ENCODE results near the gene DDIT3. TPM values are rescaled to one million over a fixed set of nuclear protein-coding genes. Genes with fewer than 3 reads are reported as not detected.

Gene DDIT3
- total RNA-seq, 1 experiment from 2014 or later, result 14.1 TPM

- H3K4me3 Mint-ChIP-seq, result no peak overlapping the region
These were observed 53.0 kb downstream of the DDIT3 start for GRCh38 chr12:57467212-57467874.

More at GRCh38 chr12:57467212-57467874, 53.0 kb downstream of the DDIT3 start:
- no peak overlapping the region for H2BK12ac ChIP-seq (ENCODE audit: insufficient read length, low read depth, low read length)
- no peak overlapping the region for H2AK5ac ChIP-seq (ENCODE audit: insufficient read length, low read length)
- H3K4me1 ChIP-seq (ENCODE audit: insufficient read depth, low read length), result no peaks in the 10 kb centered on the region
- H4K91ac ChIP-seq (ENCODE audit: insufficient read length, low read depth, low read length), result no peak overlapping the region
- H3K27ac ChIP-seq (ENCODE audit: insufficient read length, low read depth, low read length), result no peak overlapping the region
- H3T11ph ChIP-seq (ENCODE audit: low read length), result no peak overlapping the region
- H3K4me2 ChIP-seq (ENCODE audit: insufficient read depth, insufficient read length, low read length), result no peak overlapping the region
- H3K18ac ChIP-seq (ENCODE audit: insufficient read length, low read depth, low read length), result no peak overlapping the region
- no peak overlapping the region for H4K5ac ChIP-seq (ENCODE audit: insufficient read length, low read depth, low read length)
- no peak overlapping the region for H3K9ac ChIP-seq (ENCODE audit: extremely low read depth, insufficient read length, low read length)
- peaks cover 0 to 36% (median 19%) of the 10 kb centered on the region in 3 experiments for H3K36me3 Mint-ChIP-seq (ENCODE audit: insufficient read depth in 1 of 3, low read depth in 3 of 3)
- no peak overlapping the region for H2BK120ac ChIP-seq (ENCODE audit: low read depth, low read length, poor library complexity, severe bottlenecking)
- no CpG with 5 or more reads among the region's 12 CpGs for WGBS (ENCODE audit: extremely low coverage, insufficient read length, low lambda C conversion rate)
- H2BK5ac ChIP-seq (ENCODE audit: insufficient read length, low read length), result no peak overlapping the region
- H3K23ac ChIP-seq (ENCODE audit: insufficient read length, low read depth, low read length), result no peak overlapping the region
- no peaks in the 10 kb centered on the region for H3K27me3 ChIP-seq (ENCODE audit: insufficient read depth, low read length)
- TF ChIP-seq, protein P1, sequence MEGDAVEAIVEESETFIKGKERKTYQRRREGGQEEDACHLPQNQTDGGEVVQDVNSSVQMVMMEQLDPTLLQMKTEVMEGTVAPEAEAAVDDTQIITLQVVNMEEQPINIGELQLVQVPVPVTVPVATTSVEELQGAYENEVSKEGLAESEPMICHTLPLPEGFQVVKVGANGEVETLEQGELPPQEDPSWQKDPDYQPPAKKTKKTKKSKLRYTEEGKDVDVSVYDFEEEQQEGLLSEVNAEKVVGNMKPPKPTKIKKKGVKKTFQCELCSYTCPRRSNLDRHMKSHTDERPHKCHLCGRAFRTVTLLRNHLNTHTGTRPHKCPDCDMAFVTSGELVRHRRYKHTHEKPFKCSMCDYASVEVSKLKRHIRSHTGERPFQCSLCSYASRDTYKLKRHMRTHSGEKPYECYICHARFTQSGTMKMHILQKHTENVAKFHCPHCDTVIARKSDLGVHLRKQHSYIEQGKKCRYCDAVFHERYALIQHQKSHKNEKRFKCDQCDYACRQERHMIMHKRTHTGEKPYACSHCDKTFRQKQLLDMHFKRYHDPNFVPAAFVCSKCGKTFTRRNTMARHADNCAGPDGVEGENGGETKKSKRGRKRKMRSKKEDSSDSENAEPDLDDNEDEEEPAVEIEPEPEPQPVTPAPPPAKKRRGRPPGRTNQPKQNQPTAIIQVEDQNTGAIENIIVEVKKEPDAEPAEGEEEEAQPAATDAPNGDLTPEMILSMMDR (conservative IDR thresholded peaks at IDR 0.05), result no peak
- no peaks in the 10 kb centered on the region for H3K9me3 Mint-ChIP-seq
- no peak overlapping the region for H3K56ac ChIP-seq (ENCODE audit: insufficient read length, low read depth, low read length)
- H3K27ac Mint-ChIP-seq, result peak overlapping the region in 1 of 3 experiments; percentile 36; a peak in 1 of 7 replicates
- H3K79me1 ChIP-seq (ENCODE audit: insufficient read depth, low read depth, low read length, poor library complexity, severe bottlenecking), result no peaks in the 10 kb centered on the region
- H3K14ac ChIP-seq (ENCODE audit: insufficient read depth, low read length), result no peak overlapping the region
- no peaks in the 10 kb centered on the region for H3K9me3 ChIP-seq (ENCODE audit: control insufficient read depth, low read depth, low read length)
- no peaks in the 10 kb centered on the region for H4K20me1 ChIP-seq (ENCODE audit: control insufficient read depth, insufficient read depth, insufficient read length)
- no peak overlapping the region for H2BK15ac ChIP-seq (ENCODE audit: low read depth, low read length)
- no peak overlapping the region for H4K8ac ChIP-seq (replicated peaks; ENCODE audit: insufficient read length, low read depth, low read length)
- H2AFZ ChIP-seq (ENCODE audit: low read length), result no peak overlapping the region
- H3K27me3 Mint-ChIP-seq (ENCODE audit: low read depth), result peaks cover 49% of the 10 kb centered on the region
- no peak overlapping the region for H3K4ac ChIP-seq (ENCODE audit: low read depth, low read length)
- no peak overlapping the region for H2BK20ac ChIP-seq (ENCODE audit: low read depth, low read length, poor library complexity, severe bottlenecking)
- no peaks in the 10 kb centered on the region for H3K79me2 ChIP-seq (ENCODE audit: insufficient read depth, low read length)
- H3K4me1 Mint-ChIP-seq, result peaks cover 7 to 12% of the 10 kb centered on the region in 2 experiments
- no peaks in the 10 kb centered on the region for H3K23me2 ChIP-seq (ENCODE audit: insufficient read length, low read depth, low read length, poor library complexity, severe bottlenecking)
- DNase-seq, result peak; percentile 20

Small RNA genes lying within 50 kb of the gene (microRNA-seq; reads per million reads assigned to microRNA genes)
- gene MIR616 (ENCODE audit: borderline microRNAs expressed) (not detected), gene MIR6758 (ENCODE audit: borderline microRNAs expressed) (not detected)

Other genes with a start within 250 kb of the DDIT3 start
- 43.9 and 45.4 TPM in 2 replicates for gene R3HDM2, start 89.5 kb downstream of the DDIT3 start, total RNA-seq (2021)
- gene INHBC, start 85.7 kb downstream of the DDIT3 start, total RNA-seq (2021), result not detected in 2 replicates
- 9.6 and 10.1 TPM in 2 replicates for gene INHBE, start 65.2 kb downstream of the DDIT3 start, total RNA-seq (2021)
- gene GLI1, start 60.7 kb downstream of the DDIT3 start, total RNA-seq (2021), result 25.8 and 28.4 TPM in 2 replicates
- 3.7 and 4.4 TPM in 2 replicates for gene ARHGAP9, start 40.6 kb downstream of the DDIT3 start, total RNA-seq (2021)
- 352 and 368 TPM in 2 replicates for gene MARS1, start 32.4 kb downstream of the DDIT3 start, total RNA-seq (2021)
- gene MBD6, start 2.3 kb upstream of the DDIT3 start, total RNA-seq (2021), result 66.0 and 66.8 TPM in 2 replicates
- 96.6 and 97.7 TPM in 2 replicates for gene DCTN2, start 26.7 kb upstream of the DDIT3 start, total RNA-seq (2021)
- gene KIF5A, start 29.5 kb upstream of the DDIT3 start, total RNA-seq (2021), result 17.7 and 18.5 TPM in 2 replicates
- 37.1 and 40.7 TPM in 2 replicates for gene PIP4K2C, start 70.7 kb upstream of the DDIT3 start, total RNA-seq (2021)
- gene DTX3, start 84.3 kb upstream of the DDIT3 start, total RNA-seq (2021), result 65.2 and 67.5 TPM in 2 replicates
- 22.6 and 24.4 TPM in 2 replicates for gene ARHGEF25, start 90.9 kb upstream of the DDIT3 start, total RNA-seq (2021)
- gene B4GALNT1, start 112.7 kb upstream of the DDIT3 start, total RNA-seq (2021), result 2.3 and 2.6 TPM in 2 replicates
- gene OS9, start 173.6 kb upstream of the DDIT3 start, total RNA-seq (2021), result 111 and 112 TPM in 2 replicates
- gene AGAP2, start 218.2 kb upstream of the DDIT3 start, total RNA-seq (2021), result 4.6 and 5.3 TPM in 2 replicates
- gene TSPAN31, start 224.5 kb upstream of the DDIT3 start, total RNA-seq (2021), result 18.8 and 20.0 TPM in 2 replicates
- 217 and 218 TPM in 2 replicates for gene CDK4, start 231.8 kb upstream of the DDIT3 start, total RNA-seq (2021)
- gene MARCHF9, start 234.6 kb upstream of the DDIT3 start, total RNA-seq (2021), result 20.5 and 20.9 TPM in 2 replicates
- 6.1 and 6.5 TPM in 2 replicates for gene CYP27B1, start 246.6 kb upstream of the DDIT3 start, total RNA-seq (2021)

All from H9 (cell line).